GM21447 (cell line): ENCODE measurements around the gene NUBP2.

Experiments used
- ATAC-seq: cut with Tn5 transposase; IDR thresholded peaks from one replicate; pipeline ENCODE4 v1.9.1; 2021; ENCODE audit not compliant: unreplicated experiment

NUBP2 gene

GRCh38 chr16:1822801-1823200 lies 40.0 kb downstream of the NUBP2 start:
- no peak for ATAC-seq

GRCh38 chr16:1823821-1824220 lies 41.1 kb downstream of the NUBP2 start:
- no peak for ATAC-seq

- ATAC-seq = no peak
Observed at GRCh38 chr16:1825381-1825863, 42.7 kb downstream of the NUBP2 start.

GRCh38 chr16:1825864-1826690 lies 43.3 kb downstream of the NUBP2 start:
- peak; percentile 34 for ATAC-seq

GRCh38 chr16:1826691-1827573 lies 44.2 kb downstream of the NUBP2 start, which contains the start of the genes FAHD1 and HAGH:
Gene FAHD1 (plus strand): TSS chr16:1827206. CDS start chr16:1827239, 33 bp downstream.
Gene HAGH (minus strand): TSS chr16:1826825. CDS start chr16:1826787, 38 bp downstream.
- peak; percentile 84 for ATAC-seq

- ATAC-seq = no peak
Observed at GRCh38 chr16:1828645-1829410, 46.1 kb downstream of the NUBP2 start.

- no peak for ATAC-seq
Observed at GRCh38 chr16:1830213-1830612, 47.5 kb downstream of the NUBP2 start.

- ATAC-seq = no peak
Observed at GRCh38 chr16:1831186-1832075, 48.7 kb downstream of the NUBP2 start.

GRCh38 chr16:1832838-1833454 lies 50.2 kb downstream of the NUBP2 start:
- ATAC-seq = no peak

GRCh38 chr16:1834096-1834495 lies 51.3 kb downstream of the NUBP2 start:
- ATAC-seq = no peak
